CD4-positive, alpha-beta T cell treated with Interleukin-6 at 100 ng/mL for 8 hours (primary cell): ENCODE measurements around the gene SPAG4.

Experiments used
- DNase-seq: peaks from one replicate; pipeline ENCODE4 v3.0.0-alpha.2; 2020; ENCODE audit warnings: mixed read lengths, low spot score

The SPAG4 gene

DNA sequence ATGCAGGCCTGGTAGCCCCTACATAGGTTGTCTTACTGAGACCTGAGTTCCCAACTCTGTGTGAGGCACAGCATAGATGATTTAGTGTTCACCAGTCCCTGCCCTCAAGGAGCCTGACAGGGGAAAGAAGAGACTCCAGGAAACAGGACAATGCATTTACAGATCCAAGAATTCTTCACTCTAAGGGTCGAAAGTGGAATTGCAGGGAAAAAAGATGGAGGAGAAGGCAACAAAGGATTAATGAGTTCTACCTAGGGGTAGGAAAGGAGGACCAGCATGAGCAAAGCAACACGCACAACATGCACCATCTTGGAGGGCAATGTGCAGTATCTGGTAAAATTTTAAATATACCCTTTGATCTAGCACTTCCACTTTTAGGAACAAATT, 5.9 kb downstream of the SPAG4 start:
- no peak for DNase-seq

DNA sequence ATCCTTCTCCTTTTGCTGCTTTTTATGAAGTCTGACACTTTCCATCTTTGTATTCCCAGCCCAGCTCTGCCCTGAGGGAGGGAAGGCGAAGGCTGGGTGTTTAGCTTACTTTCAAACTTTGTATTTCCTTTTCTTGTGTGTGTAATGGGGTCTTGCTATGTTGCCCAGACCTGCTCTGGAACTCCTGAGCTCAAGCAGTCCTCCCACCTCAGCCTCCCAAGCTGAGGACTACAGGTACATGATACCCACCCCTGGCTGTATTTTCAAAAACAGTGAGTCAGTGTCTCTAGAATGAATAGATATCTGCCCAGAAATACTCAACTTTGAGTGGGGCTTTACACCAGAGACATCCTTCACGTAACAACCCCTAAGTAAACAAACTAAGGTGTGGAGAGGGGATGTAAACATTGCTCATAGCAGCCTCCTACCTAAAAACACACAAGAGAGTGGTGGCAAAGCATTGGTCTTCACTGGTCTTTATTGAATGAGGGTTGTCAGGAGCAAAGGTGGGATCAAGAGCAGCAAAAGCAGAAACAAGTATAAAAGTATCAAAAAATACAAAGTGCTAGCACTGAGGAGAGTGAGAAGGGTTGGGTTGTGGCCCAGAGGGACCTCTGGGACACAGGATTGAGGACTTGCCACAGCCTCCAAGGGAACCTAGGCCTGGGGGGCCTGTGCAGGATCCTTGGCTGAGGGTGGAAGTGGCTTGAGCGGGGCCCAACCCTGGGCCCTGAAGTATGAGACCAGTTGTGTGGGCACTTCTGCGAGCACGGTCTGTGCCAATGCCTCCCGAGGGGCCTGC, 10.2 kb downstream of the SPAG4 start:
- DNase-seq = no peak

DNA sequence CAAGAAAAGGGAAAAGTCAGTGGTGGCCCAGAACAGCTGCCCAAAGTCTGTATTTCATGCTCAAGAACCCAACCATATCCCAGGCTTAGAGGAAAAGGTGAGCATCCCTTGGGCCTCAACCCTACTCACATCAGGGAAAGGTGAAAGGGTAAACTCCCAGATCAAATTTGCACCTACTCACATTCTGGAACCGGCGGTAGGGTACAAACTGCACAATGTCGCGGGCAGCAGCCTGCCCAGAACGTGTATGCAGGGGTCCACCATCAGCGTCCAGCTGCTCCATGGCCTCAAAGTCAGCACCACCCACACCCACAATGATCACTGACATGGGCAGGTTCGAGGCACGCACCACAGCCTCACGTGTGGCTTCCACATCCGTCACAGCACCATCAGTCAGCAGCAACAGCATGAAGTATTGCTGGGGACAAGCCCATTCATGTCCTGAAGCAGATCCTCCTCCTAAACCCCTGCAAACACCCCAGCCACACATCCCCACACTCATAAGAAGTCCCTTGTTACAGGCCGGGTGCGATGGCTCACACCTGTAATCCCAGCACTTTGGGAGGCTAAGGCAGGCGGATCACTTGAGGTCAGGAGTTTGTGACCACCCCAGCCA, 10.9 kb downstream of the SPAG4 start:
- DNase-seq = no peak

DNA sequence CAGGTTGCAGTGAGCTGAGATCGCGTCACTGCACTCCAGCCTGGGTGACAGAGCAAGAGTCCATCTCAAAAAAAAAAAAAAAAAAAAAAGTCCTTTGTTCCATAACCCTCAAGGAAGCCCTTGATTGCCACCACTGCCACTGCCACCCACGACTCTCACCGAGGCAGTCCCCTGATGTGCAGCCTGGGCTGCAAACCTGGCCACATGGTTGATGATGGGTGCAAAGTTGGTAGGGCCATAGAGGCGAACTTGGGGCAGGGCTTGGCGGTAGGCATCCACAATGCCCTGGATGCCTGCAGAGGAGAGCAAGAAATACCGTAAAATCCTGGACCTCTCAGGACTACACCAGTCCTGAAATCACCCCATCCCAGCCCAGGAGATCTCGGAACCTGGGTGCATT, 11.5 kb downstream of the SPAG4 start:
- DNase-seq = no peak

DNA sequence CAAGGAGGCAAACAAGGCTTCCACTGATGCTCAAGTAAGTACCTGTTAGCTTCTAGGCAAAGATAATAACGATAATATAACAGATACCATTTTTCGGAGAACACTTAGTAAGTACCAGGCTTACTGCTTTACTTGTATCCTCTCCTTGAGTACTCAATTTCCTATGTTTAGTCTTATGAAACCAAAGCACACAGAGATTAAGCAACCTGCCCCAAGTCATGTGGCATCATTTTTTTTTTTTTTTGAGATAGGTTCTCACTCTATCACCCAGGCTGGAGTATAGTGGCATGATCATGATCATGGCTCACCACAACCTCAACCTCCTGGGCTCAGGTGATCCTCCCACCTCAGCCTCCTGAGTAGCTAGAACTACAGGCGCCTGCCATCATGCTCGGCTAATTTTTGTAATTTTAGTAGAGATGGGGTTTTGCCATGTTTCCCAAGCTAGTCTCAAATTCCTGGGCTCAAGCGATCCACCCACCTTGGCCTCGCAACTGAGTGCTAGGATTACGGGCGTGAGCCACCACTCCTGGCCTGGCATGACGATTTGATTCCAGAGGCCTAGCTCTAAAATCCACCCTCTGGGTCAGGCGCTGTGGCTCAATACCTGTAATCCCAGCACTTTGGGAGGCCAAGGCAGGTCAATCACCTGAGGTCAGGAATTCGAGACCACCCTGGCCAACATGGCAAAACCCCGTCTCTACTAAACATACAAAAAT, 14.0 kb downstream of the SPAG4 start:
- DNase-seq = no peak

DNA sequence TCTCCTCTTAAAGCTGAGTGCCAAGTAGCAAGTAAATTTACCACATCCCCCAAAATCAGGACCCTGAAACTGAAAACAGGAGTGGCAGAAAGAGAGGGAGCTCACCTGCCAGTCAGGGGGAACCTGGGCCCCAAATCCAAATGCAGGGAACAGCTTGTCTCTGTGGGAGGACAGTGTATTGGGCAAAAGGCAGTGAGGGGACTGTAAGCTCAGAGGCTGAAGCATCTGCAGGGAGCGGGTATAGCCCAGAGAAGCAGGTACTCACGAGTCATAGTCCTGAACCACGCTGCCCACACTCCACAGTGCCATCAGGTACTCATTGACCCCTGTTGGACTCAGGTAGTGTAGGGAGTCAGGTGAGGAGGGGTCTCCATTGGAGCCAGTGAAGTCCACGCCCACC, 15.0 kb downstream of the SPAG4 start:
- no peak for DNase-seq

DNA sequence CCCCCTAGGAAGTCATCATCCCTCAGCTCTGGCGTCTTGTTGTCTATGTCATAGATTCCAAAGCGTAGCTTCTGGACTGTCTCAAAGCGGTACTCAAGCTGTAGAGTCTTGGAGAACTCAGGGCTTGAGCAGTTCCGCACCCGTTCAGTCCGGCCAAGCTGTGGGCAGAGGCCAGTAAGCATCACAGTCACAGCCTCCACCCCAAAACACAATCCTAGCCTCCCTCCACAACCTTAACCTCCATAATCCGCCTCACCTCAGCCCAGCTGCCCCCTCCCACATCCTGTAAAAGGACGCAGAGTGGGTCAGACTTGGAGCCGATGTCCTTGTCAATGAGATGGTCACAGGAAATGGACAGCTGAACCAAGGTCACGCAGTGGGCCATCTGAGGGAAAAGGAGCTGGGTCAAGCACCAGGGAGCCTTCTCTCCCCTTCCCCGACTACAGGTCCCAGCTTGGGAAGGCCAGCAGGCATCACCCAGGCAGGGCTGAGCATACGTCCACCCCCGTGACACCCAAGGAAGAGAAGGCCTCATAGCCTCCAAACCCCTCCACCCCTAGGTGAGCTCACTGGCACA, 17.0 kb downstream of the SPAG4 start:
- DNase-seq = no peak

DNA sequence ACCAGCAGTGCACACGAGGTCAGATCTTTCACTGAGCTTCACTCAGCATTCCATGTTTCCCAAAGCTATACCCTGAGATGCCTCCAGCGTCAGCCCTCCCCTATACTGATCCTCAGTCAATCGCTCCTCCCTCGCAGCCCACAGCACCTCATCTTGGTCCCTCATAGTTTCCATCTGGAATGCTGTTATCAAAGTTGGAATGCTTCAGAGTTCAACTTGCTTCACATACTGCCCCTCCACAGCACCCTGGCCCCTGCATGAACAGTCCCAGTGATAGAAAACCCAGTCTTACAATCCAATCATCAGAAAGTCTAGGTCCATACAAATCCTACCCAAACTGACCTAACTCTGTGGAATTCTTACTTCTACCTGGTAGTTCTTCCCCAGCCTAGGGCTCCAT, 20.0 kb downstream of the SPAG4 start:
- DNase-seq = no peak

DNA sequence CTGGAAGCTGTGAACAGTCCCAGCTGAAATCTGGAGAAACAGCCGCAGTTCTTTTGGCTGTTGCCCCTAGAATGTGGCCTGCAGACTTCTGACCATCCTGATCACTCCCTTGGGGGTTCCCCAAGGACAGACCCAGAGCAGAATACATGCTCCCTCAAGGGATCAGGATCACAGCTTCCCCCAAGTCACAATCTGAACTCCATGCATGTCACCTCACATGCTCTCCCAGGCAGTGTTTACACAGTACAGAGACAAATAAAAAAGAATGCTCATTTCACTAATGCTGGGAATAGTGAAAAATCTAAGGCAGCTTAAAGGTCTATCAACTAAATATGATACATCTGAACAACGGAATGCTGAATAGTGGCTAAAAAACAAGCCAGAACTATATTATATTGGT, 20.5 kb downstream of the SPAG4 start:
- no peak for DNase-seq

DNA sequence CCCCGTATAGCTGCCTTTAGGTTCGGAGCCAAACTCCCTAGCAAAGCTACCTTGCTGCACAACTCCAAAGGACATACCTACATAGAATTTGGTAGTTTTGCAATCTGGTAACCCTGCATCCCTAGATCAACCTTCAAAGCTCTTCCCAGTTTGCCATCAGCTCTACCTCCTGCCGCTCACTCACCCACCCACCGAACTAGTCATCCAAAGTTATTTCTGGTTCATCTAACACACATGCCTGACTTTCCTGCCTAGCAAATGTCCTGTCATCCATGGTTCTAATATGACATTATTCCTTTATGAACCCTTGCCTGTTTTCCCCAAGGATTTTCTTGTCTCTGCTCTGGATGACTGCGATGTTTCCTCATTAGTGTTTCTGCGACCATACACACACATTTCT, 21.6 kb downstream of the SPAG4 start:
- no peak for DNase-seq

DNA sequence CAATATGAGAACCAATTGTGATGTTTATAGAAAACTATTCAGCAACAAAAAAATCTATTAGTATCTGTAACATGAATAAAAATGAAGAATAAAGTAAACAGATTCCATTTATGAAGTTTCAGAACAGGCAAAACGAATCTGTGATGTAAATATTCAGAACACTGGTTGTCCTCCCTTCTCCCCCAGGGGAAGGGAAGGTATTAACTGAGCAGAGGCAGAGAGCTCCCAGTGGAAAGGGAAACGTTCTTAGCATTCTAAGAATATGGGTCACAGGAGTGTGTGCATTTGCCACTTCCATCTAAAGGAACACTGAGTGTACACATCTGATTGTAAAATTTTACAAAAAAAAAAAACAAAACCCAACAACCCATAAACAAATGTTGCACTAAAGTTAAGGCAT, 23.1 kb downstream of the SPAG4 start:
- no peak for DNase-seq

DNA sequence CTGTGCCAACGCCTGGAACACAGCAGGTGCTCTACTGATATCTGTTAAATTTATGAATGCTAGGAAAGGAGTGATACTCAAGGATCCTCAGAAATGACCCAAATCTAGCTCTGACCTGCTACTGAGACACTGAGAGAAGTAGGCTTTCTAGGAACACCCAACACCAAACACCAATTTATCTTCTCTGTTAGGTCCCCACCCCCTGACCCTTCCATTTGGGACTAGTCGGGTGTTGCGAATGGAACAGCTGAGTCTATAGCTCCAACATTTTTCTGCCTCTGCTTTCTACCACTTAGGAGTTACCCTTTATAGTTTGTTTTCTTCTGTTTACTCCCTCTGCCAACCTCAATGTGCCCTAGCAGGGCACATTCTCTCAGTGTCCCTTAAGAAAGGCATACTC, 25.1 kb downstream of the SPAG4 start:
- DNase-seq = no peak

DNA sequence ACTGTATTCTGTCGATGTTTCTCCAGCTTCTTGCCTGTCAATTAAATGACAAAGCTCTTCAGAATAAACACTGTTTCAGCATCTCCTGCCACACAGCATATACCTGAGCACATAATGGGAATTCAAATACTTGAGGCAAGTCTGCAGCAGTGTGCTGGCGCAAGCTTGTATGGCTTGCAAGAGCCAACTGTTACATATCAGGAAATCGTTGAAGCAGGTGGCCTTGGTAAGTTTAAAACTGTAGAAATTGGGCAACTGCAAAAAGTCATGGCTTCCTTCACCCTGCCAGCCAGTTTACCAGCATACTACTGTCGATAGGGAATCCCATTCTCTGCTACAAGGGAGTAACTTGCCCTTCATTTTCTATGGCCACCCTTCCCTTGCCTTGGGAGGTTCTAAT, 26.1 kb downstream of the SPAG4 start:
- DNase-seq = no peak

DNA sequence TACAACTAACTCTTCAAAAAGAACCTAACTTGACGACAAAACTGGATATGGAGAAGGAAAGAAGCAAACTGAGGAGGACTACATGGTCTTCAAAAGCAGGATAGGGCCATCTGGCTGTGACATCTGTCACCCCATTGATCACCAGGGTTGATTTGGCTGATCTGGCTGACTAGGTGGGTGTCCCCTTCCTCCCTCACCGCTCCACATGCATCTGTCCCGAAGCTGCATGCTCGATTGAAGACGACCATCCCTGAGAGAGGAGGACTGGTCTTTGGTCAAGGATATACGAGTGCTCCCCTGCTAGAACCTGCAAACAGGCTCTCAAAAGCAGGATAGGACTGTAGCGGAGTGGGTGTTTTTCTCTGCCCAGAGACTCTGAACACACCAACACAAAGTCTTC, 27.4 kb downstream of the SPAG4 start:
- no peak for DNase-seq

DNA sequence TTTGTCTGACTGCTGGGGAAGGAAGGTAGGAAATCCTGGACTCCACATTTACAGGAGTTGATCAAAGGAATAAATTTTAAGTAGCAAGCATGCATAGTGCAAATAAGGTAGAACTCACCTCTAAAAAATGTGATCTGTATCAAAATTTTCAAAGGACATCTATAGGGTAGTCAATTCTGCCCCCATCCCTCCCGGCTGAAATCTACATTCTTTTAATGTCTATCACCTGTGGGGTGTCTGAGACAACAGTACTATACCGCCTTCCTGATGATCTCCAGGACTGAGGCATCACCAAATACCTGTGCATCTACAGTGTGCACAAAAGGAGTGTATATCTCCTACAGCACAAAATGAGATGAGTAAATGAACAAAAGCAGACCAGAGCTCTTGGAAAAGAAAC, 29.2 kb downstream of the SPAG4 start:
- DNase-seq = no peak

DNA sequence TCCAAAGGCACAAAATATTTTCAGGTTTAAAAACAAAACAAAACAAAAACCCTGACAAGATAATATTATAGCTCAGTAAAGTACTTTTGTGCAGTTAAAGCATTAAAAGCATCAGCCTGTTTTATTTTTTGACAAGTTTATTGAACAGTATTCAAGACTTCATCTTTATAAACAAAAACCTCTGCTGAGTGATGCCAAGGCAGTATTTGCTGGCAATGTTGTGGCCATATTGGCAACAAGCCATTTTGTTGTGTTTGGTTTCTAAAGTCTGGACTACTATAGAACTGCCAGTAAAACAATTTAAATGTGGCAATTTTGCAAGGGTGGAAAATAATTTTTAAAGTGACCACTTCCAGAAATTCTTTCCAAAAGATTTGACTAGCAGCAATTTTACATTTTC, 33.2 kb downstream of the SPAG4 start:
- no peak for DNase-seq

DNA sequence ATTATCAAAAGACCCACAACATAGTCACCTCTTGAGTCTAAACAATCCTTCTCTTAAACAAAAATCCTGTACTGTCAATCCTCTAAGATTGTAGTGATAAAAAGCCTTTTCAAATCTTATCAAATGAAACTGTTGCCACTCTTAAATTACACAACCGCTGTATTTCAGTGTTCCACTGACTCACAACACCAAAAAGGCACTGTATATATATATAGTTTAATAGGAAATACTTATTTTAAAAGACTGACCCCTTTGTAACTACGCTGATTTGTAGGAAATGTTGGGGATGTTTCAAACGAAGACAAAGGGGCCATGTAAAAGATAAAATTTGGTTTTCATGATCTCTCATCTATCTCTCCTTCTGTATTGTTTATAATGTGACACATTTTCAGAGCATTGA, 35.0 kb downstream of the SPAG4 start:
- no peak for DNase-seq

DNA sequence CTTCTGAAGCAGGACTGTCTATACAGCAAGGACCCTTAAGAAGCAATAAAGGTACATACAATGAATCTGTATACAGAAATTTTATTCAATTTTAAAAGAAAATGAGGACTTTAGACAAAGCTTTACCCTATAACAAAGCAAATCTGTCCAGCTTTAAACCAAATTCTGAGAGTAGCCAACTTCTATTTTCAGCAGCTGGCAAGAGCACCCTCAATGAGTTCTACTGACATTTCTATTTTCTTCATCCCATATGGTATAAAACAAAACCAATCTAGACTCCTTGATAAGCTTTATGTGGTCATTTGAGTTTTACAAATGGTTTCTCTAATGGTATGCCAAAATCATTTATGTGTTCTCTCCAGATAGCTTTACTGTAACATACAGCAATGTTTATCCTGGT, 36.3 kb downstream of the SPAG4 start:
- DNase-seq = no peak

DNA sequence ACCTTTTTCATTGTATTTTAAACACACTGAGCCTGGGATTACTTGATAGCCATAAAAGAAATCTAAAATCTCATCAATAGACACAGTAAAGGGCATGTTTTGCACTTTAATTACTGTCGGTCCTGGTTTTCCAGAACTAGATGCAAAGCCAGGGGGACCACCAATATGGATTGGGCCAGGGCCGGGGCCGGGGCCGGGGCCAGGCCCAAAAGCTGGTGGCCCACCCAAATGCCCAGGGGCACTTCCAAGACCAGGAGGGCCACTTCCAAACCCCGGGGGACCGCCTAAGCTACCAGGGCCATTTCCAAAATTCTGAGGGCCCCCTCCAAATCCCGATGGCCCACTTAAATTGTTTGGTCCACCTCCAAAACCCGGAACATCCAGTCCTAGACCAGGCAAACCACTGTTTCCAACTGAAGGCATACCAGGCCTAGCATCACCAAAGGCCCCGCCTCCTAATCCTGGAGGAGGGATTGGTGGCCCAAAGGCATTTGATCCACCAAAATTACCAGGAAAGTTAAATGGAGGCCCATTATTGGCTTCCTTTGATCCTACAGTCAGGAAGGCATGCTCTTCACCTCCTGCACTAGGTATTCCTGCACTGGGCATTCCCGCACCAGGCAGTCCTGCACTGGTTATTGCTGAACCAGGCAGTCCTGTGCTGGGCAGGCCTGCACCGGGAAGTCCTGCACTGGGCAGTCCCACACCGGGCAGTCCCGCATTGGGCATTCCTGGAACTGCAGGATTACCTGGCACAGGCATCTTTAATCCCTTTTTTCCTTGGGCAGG, 37.2 kb downstream of the SPAG4 start:
- DNase-seq = no peak

DNA sequence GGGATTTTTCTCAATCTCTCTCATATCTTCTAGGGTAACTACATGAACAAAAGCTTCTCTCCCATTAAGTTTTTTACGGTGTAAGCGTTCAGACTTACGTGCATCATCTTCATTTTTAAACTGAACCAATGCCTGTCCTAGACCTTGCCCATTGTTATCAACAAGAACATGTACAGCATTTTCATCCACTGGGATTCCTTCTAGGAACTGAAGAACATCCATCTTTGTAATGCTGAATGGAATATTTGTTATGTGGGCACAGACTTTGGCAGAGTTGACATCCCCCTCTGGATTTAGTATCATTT, 37.8 kb downstream of the SPAG4 start:
- no peak for DNase-seq

DNA sequence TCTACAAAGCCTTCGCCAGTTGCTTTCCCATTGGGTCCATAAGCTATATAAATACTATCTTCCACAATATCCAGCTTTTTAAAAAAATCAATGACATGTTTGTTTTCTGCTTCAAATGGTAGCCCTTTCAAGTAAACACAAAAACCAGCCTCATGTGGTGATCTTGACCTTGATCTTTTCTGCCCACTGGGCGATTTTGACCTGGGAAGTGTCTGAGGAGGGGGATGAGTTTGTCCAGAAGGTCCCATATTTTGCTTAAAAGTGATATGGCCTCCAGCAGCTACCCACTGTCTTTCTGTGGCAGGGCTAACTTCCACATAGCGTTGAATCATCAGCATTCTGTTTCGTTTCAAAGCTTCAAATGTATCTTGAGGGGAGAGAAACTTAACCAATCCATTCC, 38.3 kb downstream of the SPAG4 start:
- no peak for DNase-seq

DNA sequence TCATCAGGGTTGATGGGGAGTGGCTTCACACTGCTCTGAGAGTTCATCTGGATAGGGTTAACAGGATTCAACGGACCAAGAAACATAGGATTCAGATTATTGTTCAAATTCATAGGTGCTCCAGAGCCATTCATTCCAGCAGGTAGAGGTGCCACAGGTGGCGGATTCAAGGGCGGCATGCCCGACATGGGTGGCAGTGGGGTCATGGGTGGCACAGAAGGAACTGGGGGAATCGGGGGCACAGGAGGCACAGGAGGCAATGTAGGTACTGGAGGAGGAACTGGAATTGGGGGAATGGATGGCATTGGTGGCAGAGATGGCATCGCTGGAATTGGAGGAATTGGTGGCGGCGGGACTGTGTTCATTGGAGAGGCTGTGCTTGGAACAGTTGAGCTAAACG, 38.8 kb downstream of the SPAG4 start:
- DNase-seq = no peak

DNA sequence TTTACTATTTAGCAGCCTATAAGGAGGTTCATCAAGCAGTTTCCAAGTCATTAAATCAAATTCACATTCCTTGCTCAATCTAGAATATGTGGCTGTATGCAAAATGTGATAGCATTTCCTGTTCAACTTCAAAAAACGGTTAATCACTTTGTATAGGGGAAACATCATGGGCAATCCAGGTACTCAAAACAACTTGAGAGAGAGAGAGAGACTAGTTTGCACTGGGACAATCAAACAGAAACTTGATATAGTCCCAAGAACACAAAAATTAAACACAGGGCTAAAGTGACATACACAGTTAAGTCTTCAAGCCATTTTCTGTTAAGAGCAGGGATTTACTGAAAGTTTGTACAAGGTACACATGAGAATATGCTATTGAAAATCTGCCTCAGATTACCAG, 41.6 kb downstream of the SPAG4 start:
- DNase-seq = no peak
